Activated CD4-positive, alpha-beta memory T cell treated with anti-CD3 and anti-CD28 coated beads for 36 hours (primary cell): ENCODE measurements around the gene NIBAN1. TPM values are rescaled to one million over a fixed set of nuclear protein-coding genes. Genes with fewer than 3 reads are reported as not detected.

Experiments
- CTCF ChIA-PET: fragments of 350-600 bp; sonication (Branson Sonifier 250); formaldehyde crosslinking; loops from one replicate; lab custom pipeline; 2021; ENCODE audit warnings: antibody characterized with exemption, inconsistent platforms; lab: Charles Lee
- POLR2A ChIA-PET: fragments of 350-600 bp; sonication (Branson Sonifier 250); formaldehyde crosslinking; loops from one replicate; lab custom pipeline; 2021; ENCODE audit warnings: antibody characterized with exemption; lab: Charles Lee
- DNase-seq: peaks from one replicate; pipeline ENCODE4 v3.0.0-alpha.2; 2020
- H3K27ac Mint-ChIP-seq: one replicate; pipeline ENCODE4 v1.8.0; 2021; ENCODE audit warnings: mixed read lengths
- H3K27me3 Mint-ChIP-seq: one replicate; pipeline ENCODE4 v1.8.0; 2021; ENCODE audit warnings: mixed read lengths
- H3K36me3 Mint-ChIP-seq: one replicate; pipeline ENCODE4 v1.8.0; 2021; ENCODE audit warnings: mixed read lengths
- H3K4me1 Mint-ChIP-seq: one replicate; pipeline ENCODE4 v1.8.0; 2021; ENCODE audit warnings: low read depth, mixed read lengths
- H3K4me3 Mint-ChIP-seq: one replicate; pipeline ENCODE4 v1.8.0; 2021; ENCODE audit warnings: mild to moderate bottlenecking, mixed read lengths
- H3K9me3 Mint-ChIP-seq: one replicate; pipeline ENCODE4 v1.8.0; 2021; ENCODE audit warnings: mixed read lengths
- intact Hi-C: fragments of 100-400 bp; cut with micrococcal nuclease; formaldehyde crosslinking; loops from one replicate; pipeline ENCODE4 v1.15.1; 2023
- total RNA-seq, 2 experiments: library from RNA; stranded (reverse); gene quantifications; one replicate each; pipeline ENCODE4 v1.2.3, GENCODE V29; 2021

Gene NIBAN1
- total RNA-seq, 2 experiments from 2014 or later, result 18.7 to 19.8 TPM

DNA sequence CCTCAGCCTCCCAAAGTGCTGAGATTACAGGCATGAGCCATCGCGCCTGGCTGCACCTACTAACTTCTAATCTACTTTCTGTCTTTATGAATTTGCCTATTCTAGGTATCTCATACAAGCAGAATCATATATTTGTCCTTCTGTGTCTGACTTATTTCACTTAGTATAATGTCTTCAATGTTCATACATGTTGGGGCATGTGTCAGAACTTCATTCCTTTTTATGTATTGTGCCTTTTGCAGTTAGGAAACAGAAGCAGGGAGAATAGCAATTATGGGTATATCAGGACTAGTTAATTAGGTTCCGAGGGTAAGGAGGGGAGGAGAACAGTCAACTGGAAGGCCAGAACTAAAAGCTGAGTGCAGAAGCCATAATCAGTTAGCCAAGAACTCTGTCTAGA is 18.0 kb upstream of the NIBAN1 start:
- CTCF ChIA-PET, result interaction anchor here (0.6 to 1.3 kb wide), 3 partner anchors 10 to 201 kb away, joined by 3 to 7 read pairs (median 3); no protein-coding TSS in a partner anchor
- Mint-ChIP-seq H3K27ac (no peak overlapping the region), H3K9me3 (peaks cover 11% of the 10 kb centered on the region)

GRCh38 chr1:184990204-184990603 is 15.9 kb upstream of the NIBAN1 start:
- intact Hi-C loops, result loop anchor here (10.0 kb wide), 1 partner anchor 95 kb away; no protein-coding TSS in a partner anchor
- no peak overlapping the region for H3K4me3 Mint-ChIP-seq
- H3K36me3 Mint-ChIP-seq, result peaks cover 5% of the 10 kb centered on the region
- H3K27ac Mint-ChIP-seq, result no peak overlapping the region
- DNase-seq, result no peak
- peaks cover 11% of the 10 kb centered on the region for H3K9me3 Mint-ChIP-seq
- H3K27me3 Mint-ChIP-seq, result peaks cover 9% of the 10 kb centered on the region
- CTCF ChIA-PET, result interaction anchor here (0.9 kb wide), 2 partner anchors 180 to 185 kb away, joined by 3 to 4 read pairs; no protein-coding TSS in a partner anchor
- POLR2A ChIA-PET, result no interaction called here
- no peaks in the 10 kb centered on the region for H3K4me1 Mint-ChIP-seq

More for the DNA sequence above, 18.0 kb upstream of the NIBAN1 start:
- Mint-ChIP-seq H3K27me3 (peaks cover 14% of the 10 kb centered on the region), H3K4me3 (no peak overlapping the region), H3K4me1 (no peaks in the 10 kb centered on the region), H3K36me3 (peaks cover 5% of the 10 kb centered on the region)
- intact Hi-C loops, result loop anchor here (10.0 kb wide), 1 partner anchor 93 kb away; no protein-coding TSS in a partner anchor
- DNase-seq, result no peak
- POLR2A ChIA-PET, result no interaction called here

GRCh38 chr1:184988506-184988905 is 14.2 kb upstream of the NIBAN1 start:
- no peak overlapping the region for H3K4me3 Mint-ChIP-seq
- intact Hi-C loops, result loop anchor here (5.0 kb wide), 2 partner anchors 184 to 689 kb away; no protein-coding TSS in a partner anchor
- POLR2A ChIA-PET, result no interaction called here
- no peak for DNase-seq
- no peaks in the 10 kb centered on the region for H3K9me3 Mint-ChIP-seq
- H3K36me3 Mint-ChIP-seq, result no peaks in the 10 kb centered on the region
- H3K4me1 Mint-ChIP-seq, result no peaks in the 10 kb centered on the region
- H3K27ac Mint-ChIP-seq, result no peak overlapping the region
- CTCF ChIA-PET, result interaction anchor here (1.3 to 19.2 kb wide), 2 partner anchors 181 to 182 kb away, joined by 4 to 362 read pairs; no protein-coding TSS in a partner anchor
- H3K27me3 Mint-ChIP-seq, result peaks cover 6% of the 10 kb centered on the region

DNA sequence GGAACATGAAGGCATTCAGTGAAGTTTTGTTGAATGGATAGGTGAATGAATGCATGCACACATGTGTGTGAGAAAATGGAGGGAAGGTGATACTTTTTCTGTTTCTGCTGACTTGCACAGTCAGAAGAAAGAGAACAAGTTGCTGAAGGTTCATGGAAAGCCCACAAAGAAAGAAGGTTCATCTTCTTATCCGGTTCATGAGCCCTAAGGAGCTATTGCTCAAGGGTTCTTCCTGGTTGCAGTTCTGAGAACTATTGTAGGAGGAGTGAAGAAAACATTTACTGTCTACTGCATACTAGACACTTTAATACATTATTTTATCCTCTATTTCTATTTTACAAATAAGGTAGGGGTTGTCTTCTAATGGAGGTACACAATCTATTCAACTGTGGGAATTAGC is 13.4 kb upstream of the NIBAN1 start:
- Mint-ChIP-seq H3K36me3 (no peaks in the 10 kb centered on the region), H3K4me1 (no peaks in the 10 kb centered on the region), H3K27me3 (peaks cover 4% of the 10 kb centered on the region), H3K4me3 (no peak overlapping the region), H3K27ac (no peak overlapping the region), H3K9me3 (no peaks in the 10 kb centered on the region)
- intact Hi-C loops, result loop anchor here (5.0 kb wide), 2 partner anchors 185 to 690 kb away; no protein-coding TSS in a partner anchor
- POLR2A ChIA-PET, result no interaction called here
- CTCF ChIA-PET, result interaction anchor here (1.0 to 19.2 kb wide), 3 partner anchors 175 to 182 kb away, joined by 4 to 362 read pairs (median 4); no protein-coding TSS in a partner anchor
- DNase-seq, result no peak

DNA sequence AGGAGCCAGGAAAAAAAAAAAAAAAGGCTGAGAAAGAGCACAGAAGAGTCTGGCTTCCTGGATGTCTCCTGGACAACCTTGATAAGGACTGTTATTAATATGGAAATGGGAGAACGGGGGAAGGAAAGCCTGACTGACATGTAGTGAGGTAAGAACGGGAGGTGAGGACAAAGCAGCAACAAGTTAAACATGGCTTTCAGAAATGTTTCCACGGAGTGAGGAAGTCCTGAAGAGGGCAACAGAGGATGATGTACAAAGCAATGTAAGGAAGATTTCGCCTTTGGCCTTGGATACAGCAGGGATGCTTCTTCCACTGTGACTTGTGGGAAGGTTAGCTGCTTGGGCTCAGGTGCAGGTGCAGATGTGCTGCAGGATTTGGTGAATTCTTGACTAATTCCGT is 11.9 kb upstream of the NIBAN1 start:
- H3K4me3 Mint-ChIP-seq, result no peak overlapping the region
- ChIA-PET CTCF (interaction anchor here (19.2 kb wide), 1 partner anchor 179 kb away, joined by 362 read pairs; no protein-coding TSS in a partner anchor), POLR2A (interaction anchor here (1.3 kb wide), 1 partner anchor 12 kb away, joined by 5 read pairs; the partner anchor contains the start of gene NIBAN1)
- no peaks in the 10 kb centered on the region for H3K36me3 Mint-ChIP-seq
- DNase-seq, result no peak
- H3K4me1 Mint-ChIP-seq, result no peaks in the 10 kb centered on the region
- H3K27me3 Mint-ChIP-seq, result peaks cover 4% of the 10 kb centered on the region
- no peaks in the 10 kb centered on the region for H3K9me3 Mint-ChIP-seq
- intact Hi-C loops, result loop anchor here (5.0 kb wide), 2 partner anchors 186 to 691 kb away; no protein-coding TSS in a partner anchor
- no peak overlapping the region for H3K27ac Mint-ChIP-seq

DNA sequence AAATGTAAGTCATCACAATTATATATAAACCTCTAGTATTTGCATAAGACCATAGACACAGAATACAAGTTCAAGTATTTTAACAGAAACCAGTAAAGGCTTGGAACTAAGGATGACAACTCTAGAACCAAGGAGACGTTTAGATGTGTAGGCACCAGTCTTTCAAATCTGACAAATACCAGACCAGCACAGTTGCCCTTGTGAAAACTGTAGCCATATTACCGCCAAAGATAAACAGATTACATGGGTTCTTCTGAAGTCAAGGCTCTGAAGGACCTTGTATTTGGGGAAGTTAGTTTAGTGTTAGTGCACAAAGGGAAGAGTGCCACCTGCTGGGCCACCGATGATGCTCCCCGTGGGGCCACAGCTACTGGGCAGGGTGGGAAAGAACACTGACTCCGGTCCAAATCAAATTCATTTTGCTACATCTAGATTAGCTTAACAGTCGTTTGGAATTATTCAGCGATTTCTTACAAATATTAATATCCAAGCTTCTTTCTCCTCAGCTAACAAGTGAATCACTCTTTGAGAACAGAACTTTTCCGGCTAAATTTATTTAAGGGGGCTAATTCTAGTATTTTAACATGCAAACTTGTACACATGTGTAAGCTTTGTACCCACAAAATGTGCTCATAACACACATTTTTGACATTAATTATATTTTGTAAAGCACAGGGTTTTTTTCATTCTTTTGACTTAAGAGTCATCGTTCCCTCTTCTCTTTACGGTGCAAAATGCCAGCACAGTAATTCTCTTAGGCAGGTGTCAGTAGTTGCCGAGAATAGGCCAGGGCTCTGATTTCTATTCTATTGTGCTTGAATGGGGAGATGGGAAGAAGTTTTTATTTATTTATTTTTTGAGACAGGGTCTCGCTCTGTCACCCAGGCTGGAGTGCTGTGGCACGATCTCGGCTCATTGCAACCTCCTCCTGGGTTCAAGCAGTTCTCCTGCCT is 8.0 kb upstream of the NIBAN1 start:
- Mint-ChIP-seq H3K4me3 (no peak overlapping the region), H3K36me3 (no peaks in the 10 kb centered on the region), H3K27me3 (peaks cover 4% of the 10 kb centered on the region), H3K4me1 (no peaks in the 10 kb centered on the region), H3K9me3 (no peaks in the 10 kb centered on the region), H3K27ac (no peak overlapping the region)
- DNase-seq, result peak; percentile 85
- ChIA-PET POLR2A (interaction anchor here (1.0 kb wide), 1 partner anchor 177 kb away, joined by 4 read pairs; no protein-coding TSS in a partner anchor), CTCF (interaction anchor here (0.6 to 19.2 kb wide), 36 partner anchors 11 to 739 kb away, joined by 3 to 362 read pairs (median 4); partner anchors contain the start of genes EDEM3 and NIBAN1)
- intact Hi-C loops, result loop anchor here (1.0 kb wide), 1 partner anchor 177 kb away; no protein-coding TSS in a partner anchor

GRCh38 chr1:184980726-184981125 is 6.4 kb upstream of the NIBAN1 start:
- intact Hi-C loops, result no loop called here
- ChIA-PET POLR2A (no interaction called here), CTCF (interaction anchor here (0.9 to 19.2 kb wide), 12 partner anchors 9 to 700 kb away, joined by 3 to 362 read pairs (median 6); partner anchors contain the start of genes EDEM3 and NIBAN1)
- no peak for DNase-seq
- no peaks in the 10 kb centered on the region for H3K36me3 Mint-ChIP-seq
- no peak overlapping the region for H3K27ac Mint-ChIP-seq
- peaks cover 1% of the 10 kb centered on the region for H3K4me1 Mint-ChIP-seq
- H3K9me3 Mint-ChIP-seq, result no peaks in the 10 kb centered on the region
- H3K27me3 Mint-ChIP-seq, result peaks cover 5% of the 10 kb centered on the region
- H3K4me3 Mint-ChIP-seq, result no peak overlapping the region

- Mint-ChIP-seq H3K4me3 (peak overlapping the region; percentile 0), H3K9me3 (no peaks in the 10 kb centered on the region), H3K27me3 (peaks cover 6% of the 10 kb centered on the region), H3K36me3 (no peaks in the 10 kb centered on the region), H3K27ac (peak overlapping the region; percentile 0), H3K4me1 (peaks cover 40% of the 10 kb centered on the region)
- POLR2A ChIA-PET, result interaction anchor here (1.0 to 5.8 kb wide), 10 partner anchors 11 to 306 kb away, joined by 3 to 46 read pairs (median 4); partner anchors contain the start of genes EDEM3 and RNF2
- DNase-seq, result no peak
- intact Hi-C loops, result loop anchor here (10.0 kb wide), 1 partner anchor 1501 kb away; the partner anchor contains the start of gene SMG7
- CTCF ChIA-PET, result interaction anchor here (1.1 to 19.2 kb wide), 5 partner anchors 21 to 221 kb away, joined by 4 to 362 read pairs (median 5); partner anchors contain the start of gene EDEM3
Observed at GRCh38 chr1:184975208-184975870, 1.0 kb upstream of the NIBAN1 start.

GRCh38 chr1:184974837-184975115 is 468 bp upstream of the NIBAN1 start:
- Mint-ChIP-seq H3K4me3 (peak overlapping the region; percentile 73), H3K27ac (peak overlapping the region; percentile 68), H3K27me3 (peaks cover 6% of the 10 kb centered on the region), H3K36me3 (no peaks in the 10 kb centered on the region), H3K4me1 (peaks cover 43% of the 10 kb centered on the region), H3K9me3 (no peaks in the 10 kb centered on the region)
- no peak for DNase-seq
- intact Hi-C loops, result loop anchor here (5.0 to 10.0 kb wide), 2 partner anchors 1403 to 1500 kb away; partner anchors contain the start of genes ODR4, SMG7 and TPR
- ChIA-PET CTCF (interaction anchor here (0.6 to 19.2 kb wide), 7 partner anchors 7 to 220 kb away, joined by 3 to 362 read pairs (median 5); partner anchors contain the start of gene EDEM3), POLR2A (interaction anchor here (0.7 to 5.8 kb wide), 13 partner anchors 9 to 307 kb away, joined by 3 to 46 read pairs (median 4); partner anchors contain the start of genes EDEM3 and RNF2)

- Mint-ChIP-seq H3K27ac (peak overlapping the region; percentile 96), H3K9me3 (no peaks in the 10 kb centered on the region), H3K27me3 (peaks cover 6% of the 10 kb centered on the region), H3K4me1 (peaks cover 53% of the 10 kb centered on the region), H3K36me3 (no peaks in the 10 kb centered on the region), H3K4me3 (peak overlapping the region; percentile 94)
- DNase-seq, result peak; percentile 86
- ChIA-PET CTCF (interaction anchor here (0.8 to 19.2 kb wide), 9 partner anchors 9 to 197 kb away, joined by 3 to 362 read pairs (median 4); no protein-coding TSS in a partner anchor), POLR2A (interaction anchor here (0.7 to 5.8 kb wide), 12 partner anchors 13 to 219 kb away, joined by 3 to 46 read pairs (median 10); partner anchors contain the start of gene EDEM3)
- intact Hi-C loops, result loop anchor here (1.0 to 10.0 kb wide), 9 partner anchors 20 to 1499 kb away; partner anchors contain the start of genes IVNS1ABP, ODR4, SMG7 and SWT1
Observed at GRCh38 chr1:184973272-184974055, 844 bp downstream of the NIBAN1 start.
